Measurements from ENCODE around the gene CAPZA2.
"Not testable (repeated sequence)": the region's sequence is repeated elsewhere in the genome, so short reads cannot be mapped to it uniquely, and the experiment has no call there.

DNA sequence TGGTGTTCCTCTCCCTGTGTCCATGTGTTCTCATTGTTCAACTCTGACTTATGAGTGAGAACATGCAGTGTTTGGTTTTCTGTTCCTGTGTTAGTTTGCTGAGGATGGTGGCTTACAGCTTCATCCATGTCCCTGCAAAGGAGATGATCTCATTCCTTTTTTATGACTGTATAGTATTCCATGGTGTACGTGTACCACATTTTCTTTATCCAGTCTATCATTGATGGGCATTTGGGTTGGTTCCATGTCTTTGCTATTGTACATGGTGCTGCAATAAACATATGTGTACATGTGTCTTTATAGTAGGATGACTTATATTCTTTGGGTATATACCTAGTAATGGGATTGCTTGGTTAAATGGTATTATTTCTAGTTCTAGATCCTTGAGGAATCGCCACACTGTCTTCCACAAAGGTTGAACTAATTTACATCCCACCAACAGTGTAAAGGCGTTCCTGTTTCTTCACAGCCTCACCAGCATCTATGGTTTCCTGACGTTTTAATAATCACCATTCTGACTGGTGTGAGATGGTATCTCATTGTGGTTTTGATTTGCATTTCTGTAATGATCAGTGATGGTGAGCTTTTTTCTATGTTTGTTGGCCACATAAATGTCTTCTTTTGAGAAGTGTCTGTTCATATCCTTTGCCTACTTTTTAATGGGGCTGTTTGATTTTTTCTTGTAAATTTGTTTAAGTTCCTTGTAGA, 99.7 kb downstream of the CAPZA2 start:
- TF ChIP-seq EZH2 (IDR thresholded peaks at IDR 0.05); POLR2AphosphoS5 (IDR thresholded peaks at IDR 0.05; ENCODE audit: borderline replicate concordance, low read depth, low read length): not testable (repeated sequence)
